ENCODE data around the gene TECTB. TPM values are rescaled to one million over a fixed set of nuclear protein-coding genes. Genes with fewer than 3 reads are reported as not detected.

The TECTB gene
- total RNA-seq, 5 donors from 2014 or later (not counting 1 experiment from before 2014, with no cell fraction given), result not detected

- Mint-ChIP-seq H3K4me1 (peaks cover 0 to 7% (median 6%) of the 10 kb centered on the region in 3 donors), H3K9me3 (no peaks in the 10 kb centered on the region), H3K4me3 (no peak overlapping the region), H3K27ac (no peak overlapping the region), H3K36me3 (no peaks in the 10 kb centered on the region), H3K27me3 (peaks cover 0 to 12% of the 10 kb centered on the region in 2 donors)
- no peaks in the 10 kb centered on the region for H3K36me3 ChIP-seq (ENCODE audit: control insufficient read depth in 2 of 2, extremely low read depth in 1 of 2, insufficient read depth in 1 of 2, low read length in 1 of 2)
- H3K27ac ChIP-seq (ENCODE audit: low read length), result no peak overlapping the region
- no peak for ATAC-seq (replicated peaks in 1 of 4)
- no peaks in the 10 kb centered on the region for H3K27me3 ChIP-seq (replicated peaks in 1 of 2; ENCODE audit: control insufficient read depth in 2 of 2, extremely low read depth in 1 of 2, insufficient read depth in 2 of 2, low read length in 1 of 2)
- no peaks in the 10 kb centered on the region for H3K9me3 ChIP-seq
- no peak for DNase-seq
- POLR2A ChIA-PET, result no interaction called here
- H3K4me3 ChIP-seq (ENCODE audit: control insufficient read depth in 1 of 2, extremely low read depth in 1 of 2, low read length in 1 of 2), result no peak overlapping the region
- H3K4me1 ChIP-seq (ENCODE audit: control insufficient read depth in 1 of 2, extremely low read depth in 1 of 2, insufficient read depth in 2 of 2, low read length in 2 of 2), result no peaks in the 10 kb centered on the region
- no CpG with 5 or more reads among the region's 5 CpGs for WGBS (ENCODE audit: insufficient coverage)
- CTCF ChIA-PET, result no interaction called here
These were observed 53.5 kb downstream of the TECTB start for GRCh38 chr10:112336556-112337201.

- ATAC-seq (replicated peaks in 1 of 4), result no peak
These were observed 55.8 kb downstream of the TECTB start for GRCh38 chr10:112338957-112339356.

GRCh38 chr10:112340601-112341000, 57.4 kb downstream of the TECTB start:
- no peaks in the 10 kb centered on the region for H3K4me1 ChIP-seq (ENCODE audit: control insufficient read depth in 1 of 2, extremely low read depth in 1 of 2, insufficient read depth in 2 of 2, low read length in 2 of 2)
- Mint-ChIP-seq H3K4me1 (peaks cover 0 to 5% (median 5%) of the 10 kb centered on the region in 3 donors), H3K9me3 (no peaks in the 10 kb centered on the region), H3K27ac (no peak overlapping the region), H3K36me3 (no peaks in the 10 kb centered on the region), H3K4me3 (no peak overlapping the region), H3K27me3 (peaks cover 0 to 7% of the 10 kb centered on the region in 2 donors)
- DNase-seq, result no peak
- no peaks in the 10 kb centered on the region for H3K9me3 ChIP-seq
- ATAC-seq (replicated peaks in 1 of 4), result no peak
- CTCF ChIA-PET, result no interaction called here
- H3K27me3 ChIP-seq (replicated peaks in 1 of 2; ENCODE audit: control insufficient read depth in 2 of 2, extremely low read depth in 1 of 2, insufficient read depth in 2 of 2, low read length in 1 of 2), result no peaks in the 10 kb centered on the region
- 88% methylated on average over 2 of the region's 2 CpGs for WGBS (ENCODE audit: insufficient coverage)
- no peaks in the 10 kb centered on the region for H3K36me3 ChIP-seq (ENCODE audit: control insufficient read depth in 2 of 2, extremely low read depth in 1 of 2, insufficient read depth in 1 of 2, low read length in 1 of 2)
- POLR2A ChIA-PET, result no interaction called here
- no peak overlapping the region for H3K4me3 ChIP-seq (ENCODE audit: control insufficient read depth in 1 of 2, extremely low read depth in 1 of 2, low read length in 1 of 2)
- no peak overlapping the region for H3K27ac ChIP-seq (ENCODE audit: low read length)

More at GRCh38 chr10:112338957-112339356, 55.8 kb downstream of the TECTB start:
- H3K27ac ChIP-seq (ENCODE audit: low read length), result no peak overlapping the region
- no peak overlapping the region for H3K4me3 ChIP-seq (ENCODE audit: control insufficient read depth in 1 of 2, extremely low read depth in 1 of 2, low read length in 1 of 2)
- CTCF ChIA-PET, result no interaction called here
- Mint-ChIP-seq H3K9me3 (no peaks in the 10 kb centered on the region), H3K4me3 (no peak overlapping the region), H3K4me1 (peaks cover 0 to 7% (median 6%) of the 10 kb centered on the region in 3 donors), H3K36me3 (no peaks in the 10 kb centered on the region), H3K27ac (no peak overlapping the region), H3K27me3 (peaks cover 0 to 7% of the 10 kb centered on the region in 2 donors)
- no peak for DNase-seq
- no peaks in the 10 kb centered on the region for H3K27me3 ChIP-seq (replicated peaks in 1 of 2; ENCODE audit: control insufficient read depth in 2 of 2, extremely low read depth in 1 of 2, insufficient read depth in 2 of 2, low read length in 1 of 2)
- no peaks in the 10 kb centered on the region for H3K4me1 ChIP-seq (ENCODE audit: control insufficient read depth in 1 of 2, extremely low read depth in 1 of 2, insufficient read depth in 2 of 2, low read length in 2 of 2)
- no peaks in the 10 kb centered on the region for H3K9me3 ChIP-seq
- POLR2A ChIA-PET, result no interaction called here
- no peaks in the 10 kb centered on the region for H3K36me3 ChIP-seq (ENCODE audit: control insufficient read depth in 2 of 2, extremely low read depth in 1 of 2, insufficient read depth in 1 of 2, low read length in 1 of 2)
- WGBS (ENCODE audit: insufficient coverage), result 82% methylated on average over 3 of the region's 3 CpGs

GRCh38 chr10:112343056-112343806, 60.0 kb downstream of the TECTB start:
- no peak overlapping the region for H3K27ac Mint-ChIP-seq
- ATAC-seq (replicated peaks in 1 of 4) (no peak), DNase-seq (no peak)
- POLR2A ChIA-PET, result no interaction called here
- Histone ChIP-seq H3K4me3 (ENCODE audit: control insufficient read depth in 1 of 2, extremely low read depth in 1 of 2, low read length in 1 of 2) (no peak overlapping the region), H3K9me3 (no peaks in the 10 kb centered on the region), H3K27me3 (replicated peaks in 1 of 2; ENCODE audit: control insufficient read depth in 2 of 2, extremely low read depth in 1 of 2, insufficient read depth in 2 of 2, low read length in 1 of 2) (peaks cover 0 to 4% of the 10 kb centered on the region in 2 experiments), H3K27ac (ENCODE audit: low read length) (no peak overlapping the region), H3K36me3 (ENCODE audit: control insufficient read depth in 2 of 2, extremely low read depth in 1 of 2, insufficient read depth in 1 of 2, low read length in 1 of 2) (no peaks in the 10 kb centered on the region), H3K4me1 (ENCODE audit: control insufficient read depth in 1 of 2, extremely low read depth in 1 of 2, insufficient read depth in 2 of 2, low read length in 2 of 2) (no peaks in the 10 kb centered on the region)
- H3K4me1 Mint-ChIP-seq, result no peaks in the 10 kb centered on the region
- WGBS (ENCODE audit: insufficient coverage), result 43% methylated on average over 4 of the region's 5 CpGs
- CTCF ChIA-PET, result no interaction called here
- H3K9me3 Mint-ChIP-seq, result no peaks in the 10 kb centered on the region
- H3K36me3 Mint-ChIP-seq, result no peaks in the 10 kb centered on the region
- no peak overlapping the region for H3K4me3 Mint-ChIP-seq
- H3K27me3 Mint-ChIP-seq, result no peaks in the 10 kb centered on the region

GRCh38 chr10:112344261-112344660, 61.1 kb downstream of the TECTB start:
- POLR2A ChIA-PET, result no interaction called here
- Histone ChIP-seq H3K27ac (ENCODE audit: low read length) (no peak overlapping the region), H3K36me3 (ENCODE audit: control insufficient read depth in 2 of 2, extremely low read depth in 1 of 2, insufficient read depth in 1 of 2, low read length in 1 of 2) (no peaks in the 10 kb centered on the region), H3K4me1 (ENCODE audit: control insufficient read depth in 1 of 2, extremely low read depth in 1 of 2, insufficient read depth in 2 of 2, low read length in 2 of 2) (no peaks in the 10 kb centered on the region), H3K4me3 (ENCODE audit: control insufficient read depth in 1 of 2, extremely low read depth in 1 of 2, low read length in 1 of 2) (no peak overlapping the region), H3K9me3 (no peaks in the 10 kb centered on the region), H3K27me3 (replicated peaks in 1 of 2; ENCODE audit: control insufficient read depth in 2 of 2, extremely low read depth in 1 of 2, insufficient read depth in 2 of 2, low read length in 1 of 2) (peaks cover 0 to 4% of the 10 kb centered on the region in 2 experiments)
- no peaks in the 10 kb centered on the region for H3K36me3 Mint-ChIP-seq
- DNase-seq, result no peak
- no peak for ATAC-seq (replicated peaks in 1 of 4)
- no peaks in the 10 kb centered on the region for H3K4me1 Mint-ChIP-seq
- no peaks in the 10 kb centered on the region for H3K9me3 Mint-ChIP-seq
- no peak overlapping the region for H3K27ac Mint-ChIP-seq
- H3K4me3 Mint-ChIP-seq, result no peak overlapping the region
- CTCF ChIA-PET, result no interaction called here
- H3K27me3 Mint-ChIP-seq, result no peaks in the 10 kb centered on the region
- WGBS (ENCODE audit: insufficient coverage), result 74% methylated on average over 3 of the region's 6 CpGs

- DNase-seq (peak in 1 of 35 experiments; percentile 3), ATAC-seq (replicated peaks in 1 of 4) (no peak)
- no peaks in the 10 kb centered on the region for H3K27me3 Mint-ChIP-seq
- H3K4me1 Mint-ChIP-seq, result no peaks in the 10 kb centered on the region
- no CpG with 5 or more reads among the region's 3 CpGs for WGBS (ENCODE audit: insufficient coverage)
- ChIA-PET CTCF (no interaction called here), POLR2A (no interaction called here)
- H3K4me3 Mint-ChIP-seq, result no peak overlapping the region
- H3K4me3 ChIP-seq (ENCODE audit: control insufficient read depth in 1 of 2, extremely low read depth in 1 of 2, low read length in 1 of 2), result no peak overlapping the region
- H3K36me3 Mint-ChIP-seq, result no peaks in the 10 kb centered on the region
- no peaks in the 10 kb centered on the region for H3K9me3 Mint-ChIP-seq
- no peak overlapping the region for H3K27ac ChIP-seq (ENCODE audit: low read length)
- no peaks in the 10 kb centered on the region for H3K4me1 ChIP-seq (ENCODE audit: control insufficient read depth in 1 of 2, extremely low read depth in 1 of 2, insufficient read depth in 2 of 2, low read length in 2 of 2)
- peaks cover 0 to 4% of the 10 kb centered on the region in 2 experiments for H3K27me3 ChIP-seq (replicated peaks in 1 of 2; ENCODE audit: control insufficient read depth in 2 of 2, extremely low read depth in 1 of 2, insufficient read depth in 2 of 2, low read length in 1 of 2)
- H3K9me3 ChIP-seq, result no peaks in the 10 kb centered on the region
- H3K27ac Mint-ChIP-seq, result peak overlapping the region in 1 of 2 donors; percentile 17
- H3K36me3 ChIP-seq (ENCODE audit: control insufficient read depth in 2 of 2, extremely low read depth in 1 of 2, insufficient read depth in 1 of 2, low read length in 1 of 2), result no peaks in the 10 kb centered on the region
These were observed 62.0 kb downstream of the TECTB start for GRCh38 chr10:112345202-112345601.

Data from T-cell (primary cell).